GM21723 (cell line): ENCODE measurements around the gene TMC8.
A peak's percentile ranks its signal among the peaks of the same experiment; 100 is the strongest.

Experiments used
- ATAC-seq: cut with Tn5 transposase; IDR thresholded peaks from one replicate; pipeline ENCODE4 v1.9.1; 2021; ENCODE audit warnings: mild to moderate bottlenecking, moderate library complexity; ENCODE audit not compliant: unreplicated experiment

TMC8 gene

DNA sequence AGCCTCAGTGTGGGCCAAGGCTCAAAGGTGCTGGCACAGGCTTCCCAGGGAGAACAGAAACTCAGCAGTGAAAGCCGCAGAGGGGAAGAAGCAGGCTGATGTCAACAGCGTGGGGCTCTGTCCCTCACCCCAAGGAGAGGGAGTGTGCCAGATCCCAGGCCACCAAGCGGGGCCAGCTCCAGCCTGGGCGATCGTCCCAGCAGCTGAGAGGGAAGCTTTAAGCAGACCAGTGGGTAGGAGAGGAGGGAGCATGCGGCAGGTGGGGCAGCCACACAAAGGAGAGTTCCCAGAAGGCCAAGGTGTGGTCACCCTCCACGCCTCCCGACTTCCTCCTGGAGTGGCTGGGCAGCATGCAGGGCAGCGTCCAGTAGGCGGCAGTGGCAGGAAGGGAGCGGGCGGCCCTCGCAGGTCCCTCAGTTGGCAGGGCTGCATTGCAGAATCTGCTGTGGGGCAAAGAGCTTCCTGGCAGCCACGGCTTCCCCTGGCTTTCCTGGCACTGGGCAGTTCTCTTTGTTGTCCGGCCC, 43.8 kb downstream of the TMC8 start:
- ATAC-seq, result no peak

DNA sequence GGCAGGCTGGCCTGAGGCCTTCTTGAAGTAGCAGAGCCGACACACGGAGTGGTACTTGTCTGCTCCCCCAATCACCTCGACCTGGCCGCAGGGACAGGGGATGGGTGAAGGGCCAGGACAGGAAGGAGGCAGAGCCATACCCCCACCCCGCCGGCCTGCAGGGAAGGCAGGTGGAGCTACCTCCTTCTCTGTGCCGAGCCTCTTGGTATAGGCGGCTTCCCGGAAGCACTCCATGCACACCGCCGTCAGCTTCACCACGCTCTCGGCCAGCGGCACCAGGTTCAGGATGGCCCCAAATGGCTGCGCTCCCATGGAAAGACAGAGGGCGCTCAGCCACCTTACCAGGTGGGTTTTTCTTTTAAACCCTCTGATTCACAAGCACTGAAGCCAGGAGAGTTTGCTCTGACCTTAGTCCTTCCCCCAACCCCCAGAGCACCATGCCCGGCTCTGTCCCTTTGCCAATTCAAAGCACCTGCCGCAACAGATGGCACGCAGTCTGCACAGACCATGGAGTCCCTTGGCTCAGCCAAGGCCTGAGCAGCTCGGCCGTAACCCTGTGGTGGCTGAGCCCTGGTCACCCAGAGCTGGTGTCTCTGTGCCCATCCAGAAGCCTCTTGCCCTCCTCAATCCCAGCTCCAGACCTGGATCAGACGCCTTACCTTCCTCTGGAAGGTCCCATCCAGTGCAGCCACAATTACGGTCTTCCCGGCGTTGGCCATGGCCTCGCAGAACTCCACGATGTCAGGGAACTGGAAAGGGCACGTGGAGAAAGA, 44.5 kb downstream of the TMC8 start:
- ATAC-seq, result no peak

DNA sequence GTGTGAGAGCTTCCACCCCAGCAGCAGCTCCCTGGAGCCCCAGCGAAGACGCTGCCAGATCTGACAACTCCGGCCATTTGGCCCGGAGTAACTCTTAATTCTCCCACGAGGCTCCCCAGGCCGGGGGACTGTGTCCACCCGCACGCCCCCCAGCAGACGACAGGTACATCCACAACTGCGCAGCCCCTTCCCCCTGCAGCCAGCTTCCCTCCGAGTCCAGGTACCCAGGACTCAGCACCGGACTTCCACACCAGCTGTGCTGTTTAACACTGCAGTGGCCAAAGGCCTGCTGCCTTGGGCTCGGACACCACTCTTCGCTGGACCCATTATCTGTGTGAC, 45.0 kb downstream of the TMC8 start:
- ATAC-seq, result no peak

DNA sequence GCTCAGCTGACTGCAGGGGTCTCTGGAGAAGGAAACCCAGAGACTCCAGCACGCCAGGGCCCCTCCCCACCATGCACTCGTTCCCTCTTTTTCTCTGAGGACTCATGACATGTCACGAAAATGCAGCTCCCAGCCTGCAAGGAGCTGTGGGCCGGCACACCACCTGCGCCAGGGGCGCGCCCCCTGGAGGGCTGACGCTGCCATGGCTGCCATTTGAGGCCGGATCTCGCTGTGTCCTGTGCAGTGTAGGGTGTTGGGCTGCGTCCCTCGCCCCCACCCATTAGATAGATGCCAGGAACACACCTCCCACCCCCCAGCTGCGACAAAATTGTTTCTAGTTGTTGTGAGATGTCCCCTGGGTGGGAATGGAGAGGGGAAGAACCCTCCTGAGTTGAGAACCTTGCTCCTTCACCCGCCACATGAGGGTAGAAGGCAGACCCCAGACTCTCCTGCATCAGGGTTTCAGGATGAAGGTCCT, 46.0 kb downstream of the TMC8 start:
- no peak for ATAC-seq

DNA sequence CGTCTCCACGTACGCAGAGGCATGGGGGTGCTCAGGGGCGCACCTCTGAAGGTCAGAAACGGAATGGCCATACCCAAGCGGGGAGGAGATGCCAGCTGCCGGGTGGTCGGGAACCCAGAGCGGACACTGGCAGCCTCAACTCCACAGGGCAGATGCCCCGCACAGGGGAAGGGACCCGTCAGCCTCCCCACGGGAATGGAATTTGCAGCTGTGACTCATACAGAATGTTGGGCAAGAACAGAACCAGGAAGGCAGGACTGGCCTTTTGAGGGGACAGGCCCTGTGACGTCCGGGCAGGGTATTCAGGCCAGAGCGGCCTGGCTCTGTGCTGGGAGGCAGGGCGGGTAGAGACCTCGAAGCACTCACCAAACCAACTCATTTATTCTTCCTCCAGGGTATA, 48.8 kb downstream of the TMC8 start:
- ATAC-seq, result no peak

DNA sequence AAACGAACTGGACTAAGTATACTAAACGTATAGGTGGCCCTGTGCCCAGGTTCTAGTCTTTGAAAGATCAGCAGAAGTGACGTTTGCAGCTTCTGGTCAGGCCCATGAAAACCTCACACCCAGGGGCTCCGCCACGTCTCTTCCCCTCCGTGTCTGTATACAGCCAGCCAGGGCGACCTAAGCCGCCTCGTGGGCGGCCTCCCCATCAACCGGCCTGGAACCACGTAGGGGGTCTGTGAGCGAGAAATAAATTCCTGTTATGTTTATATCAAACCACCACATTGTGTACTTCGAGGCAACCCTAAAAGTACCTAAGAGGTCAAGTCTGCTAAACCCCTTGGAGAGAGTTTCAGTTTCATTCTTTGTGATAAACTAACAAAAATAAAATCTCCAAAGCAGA, 49.5 kb downstream of the TMC8 start:
- ATAC-seq, result no peak

DNA sequence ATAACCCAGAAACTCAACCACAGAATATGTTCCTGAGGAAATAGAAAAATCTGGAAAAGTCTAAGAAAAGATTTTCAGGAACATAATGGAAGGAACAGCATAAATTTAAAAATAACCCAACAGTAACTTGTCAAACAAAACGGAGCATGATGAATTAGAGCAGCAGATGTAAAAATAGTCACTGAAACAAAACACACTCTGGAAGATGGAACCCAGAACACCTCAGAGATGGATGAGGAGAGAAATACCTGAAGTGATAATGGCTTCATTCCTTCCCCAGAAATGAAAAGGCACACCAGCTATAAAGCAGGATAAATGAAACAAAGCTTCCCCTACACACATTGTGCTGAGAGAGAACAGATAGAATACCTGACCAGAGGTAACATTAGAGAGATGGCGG, 49.9 kb downstream of the TMC8 start:
- ATAC-seq, result no peak

DNA sequence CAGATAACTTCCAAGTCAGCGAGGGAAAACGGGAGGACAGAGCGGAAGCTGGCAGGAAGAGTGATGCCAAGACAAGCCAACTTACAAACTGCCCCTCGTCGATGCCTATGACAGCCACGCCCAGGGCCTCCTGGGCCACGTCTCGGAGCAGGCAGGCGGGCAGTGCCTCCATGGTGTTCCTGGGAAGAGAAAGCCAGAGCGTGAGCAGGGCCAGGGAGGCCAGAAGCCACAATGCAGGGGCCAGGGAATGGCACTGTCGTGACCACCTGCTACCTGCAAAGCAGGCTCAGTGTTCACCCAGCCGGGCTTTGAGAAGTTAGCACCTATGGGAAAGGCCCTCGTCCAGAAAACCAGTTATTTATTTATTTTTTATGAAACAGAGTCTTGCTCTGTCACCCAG, 51.9 kb downstream of the TMC8 start:
- ATAC-seq, result no peak

DNA sequence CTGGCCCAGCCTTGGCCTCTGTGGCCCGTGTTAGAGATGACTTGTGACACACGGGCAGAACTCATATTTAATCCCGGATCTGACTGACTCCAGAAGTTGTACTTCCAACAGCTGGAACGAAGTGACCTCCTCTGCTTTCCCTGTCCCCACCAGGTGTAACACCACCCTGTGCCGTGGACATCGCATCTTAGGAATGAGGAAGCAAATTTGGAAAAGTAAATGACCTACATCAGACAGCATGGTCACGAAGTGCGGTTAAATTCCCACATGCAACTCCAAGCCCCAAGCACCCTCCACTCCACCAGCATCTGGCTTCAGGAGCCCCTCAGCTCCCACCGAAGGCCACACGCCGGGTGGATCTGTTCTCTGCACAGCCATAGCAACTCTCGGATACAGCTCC, 53.3 kb downstream of the TMC8 start:
- no peak for ATAC-seq

DNA sequence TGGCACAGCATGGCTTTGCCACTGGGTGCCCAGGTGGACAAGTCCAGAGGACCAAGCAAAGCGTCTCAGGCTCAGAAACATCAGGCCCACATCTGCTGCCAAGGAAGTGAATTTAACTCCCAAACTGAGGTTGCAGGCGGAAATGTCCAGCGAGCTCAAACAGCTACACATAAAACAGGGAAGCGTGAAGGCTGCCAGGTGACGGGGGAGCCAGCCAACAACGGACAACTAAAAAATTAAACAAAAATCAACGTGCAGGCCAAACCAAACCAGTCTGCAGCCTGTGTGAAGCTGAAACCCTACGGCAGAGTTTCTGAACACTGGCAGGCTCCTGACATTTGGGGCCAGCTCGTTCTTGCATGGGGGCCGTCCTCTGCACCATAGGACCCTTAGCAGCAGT, 53.8 kb downstream of the TMC8 start:
- no peak for ATAC-seq

DNA sequence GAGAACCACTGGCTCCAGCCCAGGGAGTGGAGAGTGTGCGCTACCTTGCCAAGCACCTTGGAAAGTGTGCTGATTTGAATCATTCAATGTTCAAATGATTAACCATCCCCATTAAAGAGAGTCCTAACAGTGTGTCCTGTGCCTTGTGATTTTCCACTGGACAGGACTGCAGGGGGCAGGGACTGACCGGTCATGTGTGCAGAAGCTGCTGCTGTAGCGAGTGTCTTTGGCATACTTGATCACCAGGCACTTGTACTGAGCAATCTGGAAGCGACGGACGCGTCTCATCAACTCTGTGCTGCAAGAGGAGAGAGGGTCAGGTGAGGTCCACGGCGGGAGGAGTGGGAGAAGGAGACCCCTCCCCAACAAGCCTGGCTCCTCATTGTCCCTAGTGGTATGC, 54.3 kb downstream of the TMC8 start:
- no peak for ATAC-seq

DNA sequence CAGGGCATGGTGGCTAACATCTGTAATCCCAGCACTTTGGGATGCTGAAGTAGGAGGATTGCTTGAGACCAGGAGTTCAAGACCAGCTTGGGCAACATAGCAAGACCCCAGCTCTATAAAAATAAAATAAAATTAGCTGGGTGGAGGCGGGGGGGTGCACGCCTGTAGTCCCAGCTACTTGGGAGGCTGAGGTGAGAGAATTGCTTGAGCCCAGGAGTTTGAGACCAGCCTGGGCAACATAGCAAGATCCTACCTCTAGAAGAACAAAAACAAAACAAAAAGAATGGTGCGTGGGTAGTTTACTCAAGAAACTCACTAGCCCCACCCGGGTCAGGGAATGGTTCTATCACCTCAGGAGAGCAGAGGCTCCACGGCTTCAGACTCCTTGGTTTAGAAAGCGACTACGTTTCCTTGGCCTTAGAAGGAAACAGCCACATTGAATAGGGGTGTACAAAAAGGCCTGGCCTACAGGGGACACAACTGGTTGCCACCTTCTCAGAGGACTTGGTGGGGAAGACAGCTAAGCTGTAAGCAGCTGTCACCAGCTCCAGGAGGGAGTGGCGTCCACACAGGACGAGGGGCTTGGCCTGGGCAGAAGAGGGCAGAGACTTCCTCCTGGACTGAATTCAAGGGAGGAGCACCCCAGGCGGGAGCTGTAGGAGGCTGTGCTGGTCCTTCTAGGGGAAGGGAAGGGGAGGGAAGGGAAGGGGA, 55.6 kb downstream of the TMC8 start:
- no peak for ATAC-seq

DNA sequence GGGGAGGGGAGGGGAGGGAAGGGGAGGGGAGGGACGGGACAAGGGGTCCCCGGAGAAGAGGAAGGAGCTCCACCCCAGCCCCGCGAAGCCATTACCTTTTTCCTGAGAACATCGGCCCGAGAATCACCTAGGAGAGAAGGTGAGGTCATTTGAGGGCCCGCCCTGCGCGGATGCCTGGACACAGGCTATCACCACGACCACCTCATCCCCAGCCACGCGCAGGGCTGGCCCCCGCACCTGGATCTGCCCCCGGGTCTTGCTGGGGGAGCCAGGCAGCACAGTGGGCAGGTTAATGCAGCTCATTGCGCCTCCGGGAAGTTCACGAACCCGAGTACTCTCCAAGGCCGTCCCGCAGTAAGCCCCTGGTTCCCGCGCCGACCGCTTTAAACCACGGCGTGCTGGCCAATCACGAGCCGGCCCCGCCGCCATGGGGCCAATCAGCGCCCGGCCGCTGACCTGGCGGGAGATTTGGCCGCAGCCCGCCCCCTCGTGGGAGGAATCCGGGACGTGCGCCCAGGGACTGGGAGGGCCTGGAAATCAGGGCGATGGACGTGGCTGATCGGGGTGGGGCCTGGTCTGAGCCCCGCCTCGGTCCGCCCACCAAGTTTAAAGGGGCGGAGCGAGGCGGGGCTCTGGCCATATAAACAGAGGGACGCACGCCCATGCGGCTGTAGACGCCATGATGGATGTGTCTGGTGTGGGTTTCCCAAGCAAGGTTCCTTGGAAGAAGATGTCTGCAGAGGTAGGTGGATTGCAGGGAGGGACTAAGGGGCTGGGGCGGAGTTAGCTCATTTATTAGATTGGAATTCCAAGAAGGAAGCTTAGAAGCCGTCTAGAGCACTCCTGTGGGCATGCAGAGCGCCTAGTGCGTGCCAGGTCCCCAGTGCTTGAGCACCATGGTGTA, 56.4 kb downstream of the TMC8 start, which contains the start of the genes AFMID and TK1:
TSS of gene AFMID (plus strand) at position 671 of the 904 bp plus-strand sequence. CDS start at position 680, 9 bp downstream.
TSS of gene TK1 (minus strand) at position 361 of the 904 bp plus-strand sequence. CDS start at position 303, 58 bp downstream.
- peak; percentile 89 for ATAC-seq
